H1 (cell line): ENCODE data around the gene FUNDC1. TPM values are rescaled to one million over a fixed set of nuclear protein-coding genes. Genes with fewer than 3 reads are reported as not detected.

ENCODE experiments used
- CTCF ChIA-PET: fragments of 300-600 bp; sonication (Branson Sonifier 250); formaldehyde crosslinking; loops from one replicate; lab custom pipeline; 2021; ENCODE audit not compliant: partially characterized antibody; lab: Charles Lee
- POLR2A ChIA-PET: fragments of 300-600 bp; sonication (Branson Sonifier 250); formaldehyde crosslinking; loops from one replicate; lab custom pipeline; 2021; ENCODE audit warnings: inconsistent platforms; ENCODE audit not compliant: partially characterized antibody; lab: Charles Lee
- DNase-seq, 2 experiments: peaks; one replicate each; pipeline versions ENCODE4 v3.0.0 to v3.0.0-alpha.2; 2010 to 2022; ENCODE audit warnings: low spot score in 2 of 2, low read depth in 1 of 2, mixed read lengths in 1 of 2
- FAIRE-seq: peaks from 2 replicates; lab custom pipeline; 2011; peaks lifted over from hg19 to GRCh38; lab: Jason Lieb, UNC
- H2AFZ ChIP-seq: 2 replicates; pipeline ENCODE4 v1.8.1; 2012; ENCODE audit warnings: low read length, inconsistent platforms
- H2AK5ac ChIP-seq: 2 replicates; pipeline ENCODE4 v1.6.1; 2013; ENCODE audit warnings: low read depth, low read length
- H2BK120ac ChIP-seq: replicated peaks from 2 replicates; pipeline ENCODE3; 2013; ENCODE audit warnings: low read depth, low read length, inconsistent platforms
- H2BK12ac ChIP-seq: 2 replicates; pipeline ENCODE4 v1.6.1; 2013; ENCODE audit warnings: low read depth, low read length
- H2BK15ac ChIP-seq: 2 replicates; pipeline ENCODE4 v1.6.1; 2013; ENCODE audit warnings: low read length
- H2BK20ac ChIP-seq: 2 replicates; pipeline ENCODE4 v1.6.1; 2013; ENCODE audit warnings: low read length
- H2BK5ac ChIP-seq: 2 replicates; pipeline ENCODE4 v1.6.1; 2013; ENCODE audit warnings: low read depth, low read length
- H3K14ac ChIP-seq: 2 replicates; pipeline ENCODE4 v1.6.1; 2013; ENCODE audit warnings: inconsistent platforms; ENCODE audit not compliant: insufficient read length
- H3K18ac ChIP-seq: 2 replicates; pipeline ENCODE4 v1.6.1; 2013; ENCODE audit warnings: low read length; ENCODE audit errors: extremely low read depth
- H3K23ac ChIP-seq: 2 replicates; pipeline ENCODE4 v1.6.1; 2013; ENCODE audit warnings: inconsistent platforms; ENCODE audit not compliant: insufficient read length
- H3K23me2 ChIP-seq: 2 replicates; pipeline ENCODE4 v1.6.1; 2013; ENCODE audit warnings: low read depth, low read length
- H3K27ac ChIP-seq: 2 replicates; pipeline ENCODE4 v1.6.1; 2011; ENCODE audit warnings: low read depth, low read length, inconsistent platforms
- H3K27me3 ChIP-seq, 4 experiments: replicated peaks in 1 of 4; 1 replicate in 1 of 4; 2 replicates in 3 of 4; pipeline versions ENCODE4 v1.6.1 to v1.8.1; 2011 to 2013; ENCODE audit warnings: low read length in 3 of 4, mild to moderate bottlenecking in 3 of 4, inconsistent platforms in 2 of 4, mixed read lengths in 2 of 4, moderate library complexity in 1 of 4; ENCODE audit not compliant: control insufficient read depth in 3 of 4, insufficient read depth in 3 of 4; ENCODE audit errors: extremely low read depth in 1 of 4
- H3K36me3 ChIP-seq, 4 experiments: 2 replicates each; pipeline versions ENCODE4 v1.6.1 to v1.8.1; 2011 to 2013; ENCODE audit warnings: mild to moderate bottlenecking in 4 of 4, low read length in 3 of 4, moderate library complexity in 2 of 4, control low read depth in 1 of 4, inconsistent platforms in 1 of 4; ENCODE audit not compliant: insufficient read depth in 4 of 4, control insufficient read depth in 2 of 4
- H3K4ac ChIP-seq: replicated peaks from 2 replicates; pipeline ENCODE3; 2013; ENCODE audit warnings: low read length, low read depth, mixed read lengths, inconsistent platforms; ENCODE audit not compliant: insufficient read length
- H3K4me1 ChIP-seq, 4 experiments: replicated peaks in 1 of 4; 1 replicate in 1 of 4; 2 replicates in 3 of 4; pipeline versions ENCODE4 v1.6.1 to v1.8.1; 2011 to 2013; ENCODE audit warnings: low read length in 3 of 4, inconsistent platforms in 2 of 4, mixed read lengths in 1 of 4; ENCODE audit not compliant: insufficient read depth in 4 of 4, control insufficient read depth in 3 of 4
- H3K4me2 ChIP-seq, 2 experiments: 2 replicates each; pipeline versions ENCODE4 v1.6.1 to v1.8.1; 2011 to 2013; ENCODE audit warnings: low read depth in 2 of 2, low read length in 2 of 2, control low read depth in 1 of 2, inconsistent platforms in 1 of 2, mild to moderate bottlenecking in 1 of 2; ENCODE audit not compliant: insufficient read depth in 1 of 2
- H3K4me3 ChIP-seq, 4 experiments: fragments of 200-600, 300-600 bp in 1 of 4; sonication (generic), shearing (Covaris generic), sonication (Bioruptor Twin) in 1 of 4; 2 replicates each; pipeline versions ENCODE4 v1.5.1 to v1.8.1; 2011 to 2016; ENCODE audit warnings: low read length in 4 of 4, low read depth in 3 of 4, control low read depth in 2 of 4, inconsistent platforms in 2 of 4, mild to moderate bottlenecking in 2 of 4, mixed read lengths in 1 of 4, moderate library complexity in 1 of 4; ENCODE audit not compliant: insufficient read depth in 2 of 4; ENCODE audit errors: extremely low read depth in 1 of 4
- H3K56ac ChIP-seq: replicated peaks from 2 replicates; pipeline ENCODE3; 2013; ENCODE audit warnings: low read depth, mild to moderate bottlenecking, mixed read lengths, low read length, inconsistent platforms; ENCODE audit not compliant: insufficient read length
- H3K79me1 ChIP-seq: 2 replicates; pipeline ENCODE4 v1.6.1; 2013; ENCODE audit warnings: low read depth, low read length, control low read depth
- H3K79me2 ChIP-seq, 2 experiments: 2 replicates each; pipeline versions ENCODE4 v1.6.1 to v1.8.1; 2012 to 2013; ENCODE audit warnings: low read length in 2 of 2, mild to moderate bottlenecking in 2 of 2, inconsistent platforms in 1 of 2; ENCODE audit not compliant: insufficient read depth in 2 of 2, control insufficient read depth in 1 of 2
- H3K9ac ChIP-seq, 4 experiments: replicated peaks in 1 of 4; 1 replicate in 1 of 4; 2 replicates in 3 of 4; pipeline versions ENCODE4 v1.6.1 to v1.8.1; 2011 to 2013; ENCODE audit warnings: low read depth in 3 of 4, low read length in 3 of 4, control low read depth in 2 of 4, mild to moderate bottlenecking in 2 of 4, moderate library complexity in 2 of 4, inconsistent platforms in 1 of 4; ENCODE audit errors: extremely low read depth in 1 of 4
- H3K9me3 ChIP-seq, 2 experiments: 2 replicates each; pipeline versions ENCODE4 v1.6.1 to v1.8.1; 2012 to 2013; ENCODE audit warnings: mild to moderate bottlenecking in 2 of 2, moderate library complexity in 2 of 2, control low read depth in 1 of 2, inconsistent platforms in 1 of 2, low read depth in 1 of 2, low read length in 1 of 2, mixed read lengths in 1 of 2; ENCODE audit not compliant: insufficient read depth in 2 of 2
- H4K20me1 ChIP-seq, 2 experiments: replicated peaks in 1 of 2; 2 replicates each; pipeline versions ENCODE3 to v1.8.1; 2011 to 2013; ENCODE audit warnings: inconsistent platforms in 2 of 2, low read length in 2 of 2, mild to moderate bottlenecking in 1 of 2; ENCODE audit not compliant: insufficient read depth in 2 of 2, control insufficient read depth in 1 of 2
- H4K5ac ChIP-seq: 2 replicates; pipeline ENCODE4 v1.6.1; 2013; ENCODE audit warnings: low read length, low read depth, mixed read lengths, inconsistent platforms; ENCODE audit not compliant: insufficient read length
- H4K8ac ChIP-seq: 2 replicates; pipeline ENCODE4 v1.8.0; 2013; ENCODE audit warnings: mild to moderate bottlenecking, moderate library complexity, low read length, inconsistent platforms; ENCODE audit not compliant: insufficient read depth; ENCODE audit errors: extremely low read depth
- H4K91ac ChIP-seq: replicated peaks from 2 replicates; pipeline ENCODE3; 2013; ENCODE audit warnings: low read length, mixed read lengths, inconsistent platforms; ENCODE audit not compliant: insufficient read length
- ASH2L ChIP-seq: fragments of 200-600, 300-600 bp; sonication (generic); IDR thresholded peaks from one replicate; pipeline ENCODE4 v1.7.1; 2017; ENCODE audit warnings: low read length
- HDAC6 ChIP-seq: IDR thresholded peaks from one replicate; pipeline ENCODE4 v1.7.1; 2012; ENCODE audit warnings: low read depth, mild to moderate bottlenecking, inconsistent platforms, low read length, moderate library complexity
- MAFK ChIP-seq: IDR thresholded peaks from 2 replicates; pipeline ENCODE4 v1.6.1; 2012; ENCODE audit warnings: low read depth, mild to moderate bottlenecking, improper control_type of control experiment, low read length
- POLR2A ChIP-seq, 2 experiments: IDR thresholded peaks; 1 replicate in 1 of 2; 2 replicates in 1 of 2; pipeline ENCODE4 v1.6.1; 2011; ENCODE audit warnings: low read depth in 2 of 2, low read length in 2 of 2, mild to moderate bottlenecking in 2 of 2; ENCODE audit errors: control extremely low read depth in 1 of 2
- RBBP5 ChIP-seq: IDR thresholded peaks from 2 replicates; pipeline ENCODE4 v1.7.1; 2012; ENCODE audit warnings: low read depth, mild to moderate bottlenecking, inconsistent platforms, low read length, moderate library complexity, borderline replicate concordance
- TCF12 ChIP-seq: IDR thresholded peaks from 2 replicates; pipeline ENCODE4 v1.6.1; 2011; ENCODE audit warnings: low read depth, mild to moderate bottlenecking, low read length
- WGBS, 2 experiments: shearing (Covaris generic) in 1 of 2; methylation state at CpG; one replicate each; pipeline versions ENCODE4 v1.1.6 to v1.1.7; 2013 to 2015; ENCODE audit warnings: low lambda C conversion rate in 2 of 2, mixed read lengths in 2 of 2, inconsistent platforms in 1 of 2, low coverage in 1 of 2, missing lambda C conversion rate in 1 of 2; ENCODE audit not compliant: insufficient replicate concordance in 2 of 2, insufficient coverage in 1 of 2, insufficient read length in 1 of 2; ENCODE audit errors: extremely low coverage in 1 of 2, missing lambda C conversion rate in 1 of 2; 5-methylcytosine and 5-hydroxymethylcytosine counted together
- polyA plus RNA-seq, 7 experiments: library from polyadenylated mRNA; depleted of rRNA in 3 of 7; stranded (reverse) in 5 of 7; unstranded in 2 of 7; fragments of >200 nt in 5 of 7; fragments of 200-250 nt in 2 of 7; gene quantifications; 1 replicate in 5 of 7; 2 replicates in 1 of 7; 4 replicates in 1 of 7; pipeline versions ENCODE4 v1.2.1 to v1.2.3, GENCODE V29; 2011 to 2013; ENCODE audit warnings: missing spikeins in 2 of 7, mixed read lengths in 2 of 7
- total RNA-seq: library from RNA; stranded (reverse); fragmentation: NEBNext Ultra II Directional; extraction: Animal tissue kit (Norgen Biotek cat#: 25700); gene quantifications from 2 replicates; pipeline ENCODE4 v1.2.1, GENCODE V29; 2021

Gene FUNDC1
- total and polyA plus RNA-seq, 2 of the 8 experiments (the other 6 are each of a cell fraction or from before 2014, with no cell fraction given) = 13.7 to 24.1 TPM

DNA sequence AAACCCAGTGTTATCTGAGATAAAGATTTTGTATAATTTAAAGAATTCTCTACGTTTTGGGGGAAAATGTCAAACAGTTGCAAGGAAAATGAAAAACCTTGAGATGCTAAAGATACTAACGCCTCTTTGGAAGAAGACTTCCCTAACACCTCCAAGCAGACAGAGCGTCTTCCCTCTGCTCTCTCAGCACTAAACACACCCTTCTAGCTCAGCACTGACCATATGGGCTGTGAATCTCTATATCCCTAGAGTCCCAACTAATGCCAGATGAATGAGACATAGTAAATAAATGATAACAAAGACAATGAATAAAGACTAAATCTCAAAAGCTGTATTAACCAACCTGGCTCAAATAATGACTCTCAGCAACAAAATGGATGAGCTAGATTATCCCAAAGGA is 13.3 kb downstream of the FUNDC1 start:
- WGBS, 2 experiments = 92% methylated on average over 3 of the region's 3 CpGs; no CpG with 5 or more reads in 1 of the 2 experiments
- H4K5ac ChIP-seq = no peak overlapping the region
- H3K23ac ChIP-seq = no peak overlapping the region
- no peaks in the 10 kb centered on the region for H3K4me1 ChIP-seq
- no peak overlapping the region for H3K4ac ChIP-seq
- no peak for DNase-seq
- H3K4me3 ChIP-seq = no peak overlapping the region
- peaks cover 0 to 8% of the 10 kb centered on the region in 2 experiments; a peak in 1 of 4 replicates for H3K79me2 ChIP-seq
- H3K23me2 ChIP-seq = no peaks in the 10 kb centered on the region
- H4K20me1 ChIP-seq = no peaks in the 10 kb centered on the region
- FAIRE-seq = no peak
- TF ChIP-seq RBBP5 (no peak), POLR2A (IDR thresholded peaks at IDR 0.05; ENCODE audit: control extremely low read depth in 1 of 2, low read depth in 2 of 2, low read length in 2 of 2) (no peak), HDAC6 (no peak), ASH2L (no peak), MAFK (no peak), TCF12 (no peak)
- TF ChIP-seq, all 59 proteins: peak for 0
- Histone ChIP-seq H2AFZ (no peak overlapping the region), H4K8ac (no peak overlapping the region), H2BK5ac (no peak overlapping the region), H2AK5ac (no peak overlapping the region), H3K4me2 (no peak overlapping the region), H3K9me3 (no peaks in the 10 kb centered on the region), H3K27me3 (no peaks in the 10 kb centered on the region), H3K9ac (no peak overlapping the region), H2BK12ac (no peak overlapping the region), H3K79me1 (no peaks in the 10 kb centered on the region), H3K14ac (no peak overlapping the region), H3K27ac (no peak overlapping the region), H3K18ac (no peak overlapping the region), H2BK15ac (no peak overlapping the region), H4K91ac (no peak overlapping the region), H3K36me3 (peaks cover 0 to 2% (median 0%) of the 10 kb centered on the region in 4 experiments; a peak in 1 of 8 replicates), H2BK20ac (no peak overlapping the region), H2BK120ac (no peak overlapping the region), H3K56ac (no peak overlapping the region)
- ChIA-PET CTCF (interaction anchor here (0.6 to 1.2 kb wide), 2 partner anchors 24 to 33 kb away, joined by 3 read pairs; no protein-coding TSS in a partner anchor), POLR2A (no interaction called here)
